Muscle of back (tissue), 11 donors: Measurements from ENCODE around the gene NXPH4. TPM values are rescaled to one million over a fixed set of nuclear protein-coding genes. Genes with fewer than 3 reads are reported as not detected.

Experiments
- DNase-seq, 3 donors: peaks; one replicate each; pipeline versions ENCODE4 v3.0.0 to v3.0.0-alpha.2; 2013
- polyA plus RNA-seq, 10 donors: library from polyadenylated mRNA; unstranded; fragments of 120-200 nt; gene quantifications; one replicate each; pipeline ENCODE4 v1.2.1, GENCODE V29; 2013; ENCODE audit not compliant: insufficient read length in 10 of 10

Gene NXPH4
- polyA plus RNA-seq, 10 donors: 1.7 to 5.1 (median 2.1) TPM

- DNase-seq: peak in 1 of 3 donors; percentile 64
These were observed 1.6 kb downstream of the NXPH4 start for GRCh38 chr12:57218030-57218853.

GRCh38 chr12:57219205-57219992, 2.8 kb downstream of the NXPH4 start:
- peak in 1 of 3 donors; percentile 34 for DNase-seq

- no peak for DNase-seq
These were observed 3.6 kb downstream of the NXPH4 start for GRCh38 chr12:57219993-57220754.

- DNase-seq: no peak
These were observed 4.2 kb downstream of the NXPH4 start for GRCh38 chr12:57220770-57221168.

- no peak for DNase-seq
These were observed 4.7 kb downstream of the NXPH4 start for GRCh38 chr12:57221169-57221917.

- no peak for DNase-seq
These were observed 5.9 kb downstream of the NXPH4 start for GRCh38 chr12:57222286-57223190.

- no peak for DNase-seq
These were observed 6.9 kb downstream of the NXPH4 start for GRCh38 chr12:57223191-57224165.

GRCh38 chr12:57224278-57224972, 7.8 kb downstream of the NXPH4 start:
- DNase-seq: no peak

GRCh38 chr12:57224973-57225679, 8.5 kb downstream of the NXPH4 start:
- DNase-seq: no peak

GRCh38 chr12:57225680-57226210, 9.2 kb downstream of the NXPH4 start:
- no peak for DNase-seq

GRCh38 chr12:57226588-57227314, 10.2 kb downstream of the NXPH4 start:
- no peak for DNase-seq

- DNase-seq: no peak
These were observed 10.9 kb downstream of the NXPH4 start for GRCh38 chr12:57227315-57228115.

- DNase-seq: no peak
These were observed 12.5 kb downstream of the NXPH4 start for GRCh38 chr12:57229046-57229633.

GRCh38 chr12:57229634-57230380, 13.2 kb downstream of the NXPH4 start, which contains the start of gene SHMT2:
SHMT2 (plus strand) TSS chr12:57229711; CDS start chr12:57229779, 68 bp downstream.
- DNase-seq: peak; percentile 94 to 97 (median 96)
